BJ (cell line): ENCODE results near the gene ACOXL. TPM values are rescaled to one million over a fixed set of nuclear protein-coding genes. Genes with fewer than 3 reads are reported as not detected.

Experiments
- CTCF ChIA-PET: fragments of 350-600 bp; formaldehyde crosslinking; extraction: SDS; loops from one replicate; lab custom pipeline; 2021; ENCODE audit warnings: antibody characterized with exemption, inconsistent platforms; lab: Yijun Ruan, JAX
- POLR2A ChIA-PET: fragments of 300-600 bp; sonication (Branson Sonifier 250); formaldehyde crosslinking; extraction: SDS; loops from one replicate; lab custom pipeline; 2021; ENCODE audit warnings: antibody characterized with exemption; lab: Charles Lee
- DNase-seq: peaks from one replicate; pipeline ENCODE4 v3.0.0-alpha.2; 2011; ENCODE audit warnings: low read depth
- H3K27me3 ChIP-seq: 2 replicates; pipeline ENCODE4 v1.6.0; 2011; ENCODE audit warnings: low read length; ENCODE audit not compliant: control insufficient read depth, insufficient read depth
- H3K36me3 ChIP-seq: 2 replicates; pipeline ENCODE4 v1.5.1; 2011; ENCODE audit warnings: low read length; ENCODE audit not compliant: control insufficient read depth, insufficient read depth
- H3K4me3 ChIP-seq: 2 replicates; pipeline ENCODE4 v1.5.1; 2011; ENCODE audit warnings: low read depth, mild to moderate bottlenecking, control low read depth, low read length
- polyA plus RNA-seq: library from polyadenylated mRNA; depleted of rRNA; stranded (reverse); fragments of >200 nt; gene quantifications from 2 replicates; pipeline ENCODE4 v1.2.3, GENCODE V29; 2011
- TF ChIP-seq, protein P1 (sequence below): IDR thresholded peaks from 2 replicates; pipeline ENCODE4 v1.5.1; 2011; ENCODE audit warnings: low read depth, mild to moderate bottlenecking, control low read depth, inconsistent platforms, low read length, moderate library complexity; ENCODE audit not compliant: insufficient read depth

The ACOXL gene
- polyA plus RNA-seq, 1 experiment: not detected

GRCh38 chr2:110878150-110878549 lies 145.8 kb downstream of the ACOXL start:
- Histone ChIP-seq H3K4me3 (no peak overlapping the region), H3K27me3 (peaks cover 3% of the 10 kb centered on the region), H3K36me3 (no peaks in the 10 kb centered on the region)
- no peak for DNase-seq
- TF ChIP-seq, protein P1, sequence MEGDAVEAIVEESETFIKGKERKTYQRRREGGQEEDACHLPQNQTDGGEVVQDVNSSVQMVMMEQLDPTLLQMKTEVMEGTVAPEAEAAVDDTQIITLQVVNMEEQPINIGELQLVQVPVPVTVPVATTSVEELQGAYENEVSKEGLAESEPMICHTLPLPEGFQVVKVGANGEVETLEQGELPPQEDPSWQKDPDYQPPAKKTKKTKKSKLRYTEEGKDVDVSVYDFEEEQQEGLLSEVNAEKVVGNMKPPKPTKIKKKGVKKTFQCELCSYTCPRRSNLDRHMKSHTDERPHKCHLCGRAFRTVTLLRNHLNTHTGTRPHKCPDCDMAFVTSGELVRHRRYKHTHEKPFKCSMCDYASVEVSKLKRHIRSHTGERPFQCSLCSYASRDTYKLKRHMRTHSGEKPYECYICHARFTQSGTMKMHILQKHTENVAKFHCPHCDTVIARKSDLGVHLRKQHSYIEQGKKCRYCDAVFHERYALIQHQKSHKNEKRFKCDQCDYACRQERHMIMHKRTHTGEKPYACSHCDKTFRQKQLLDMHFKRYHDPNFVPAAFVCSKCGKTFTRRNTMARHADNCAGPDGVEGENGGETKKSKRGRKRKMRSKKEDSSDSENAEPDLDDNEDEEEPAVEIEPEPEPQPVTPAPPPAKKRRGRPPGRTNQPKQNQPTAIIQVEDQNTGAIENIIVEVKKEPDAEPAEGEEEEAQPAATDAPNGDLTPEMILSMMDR: no peak
- POLR2A ChIA-PET: no interaction called here
- CTCF ChIA-PET: no interaction called here

DNA sequence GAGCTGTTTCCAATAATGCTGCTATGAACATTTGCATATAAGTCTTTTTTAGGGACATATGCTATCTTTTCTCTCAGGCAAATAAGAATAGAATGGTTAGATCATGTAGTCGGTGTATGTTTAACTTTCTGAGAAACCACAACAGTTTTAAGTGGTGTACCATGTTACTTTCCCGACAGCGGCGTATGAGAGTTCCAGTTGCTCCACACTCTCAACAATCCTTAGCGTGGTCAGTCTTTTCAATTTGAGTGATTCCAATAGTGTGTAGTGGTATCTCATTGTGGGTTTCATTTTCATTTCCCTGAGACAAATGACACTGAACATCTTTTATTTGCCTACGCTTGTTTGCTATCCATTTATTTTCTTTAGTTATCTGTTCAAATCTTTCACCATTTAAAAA lies 149.5 kb downstream of the ACOXL start:
- Histone ChIP-seq H3K27me3 (peaks cover 4% of the 10 kb centered on the region), H3K36me3 (no peaks in the 10 kb centered on the region), H3K4me3 (no peak overlapping the region)
- ChIA-PET CTCF (no interaction called here), POLR2A (no interaction called here)
- TF ChIP-seq, protein P1: no peak
- DNase-seq: no peak

DNA sequence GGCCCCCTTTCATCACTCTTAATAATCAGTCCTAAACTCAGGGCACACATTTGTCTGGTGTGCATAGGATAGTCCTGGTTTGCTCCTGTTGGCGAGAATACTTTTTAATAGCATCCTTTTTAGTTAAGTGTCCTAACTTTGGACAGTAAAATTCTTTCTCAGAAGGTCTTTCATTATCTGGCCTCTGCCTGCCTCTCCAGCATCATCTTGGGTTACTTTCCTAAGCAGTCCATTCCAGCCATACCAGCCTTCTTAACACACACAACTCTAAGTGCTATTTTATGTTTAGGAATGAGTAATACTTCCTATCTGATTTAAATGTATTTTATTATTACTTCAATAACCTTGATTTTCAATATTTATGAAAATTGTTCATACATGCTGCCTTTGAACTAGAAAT lies 151.0 kb downstream of the ACOXL start:
- H3K36me3 ChIP-seq: no peaks in the 10 kb centered on the region
- TF ChIP-seq, protein P1: no peak
- ChIA-PET POLR2A (no interaction called here), CTCF (no interaction called here)
- H3K27me3 ChIP-seq: peaks cover 2% of the 10 kb centered on the region; the same call in 1 of the 2 replicates
- no peak overlapping the region for H3K4me3 ChIP-seq
- no peak for DNase-seq

DNA sequence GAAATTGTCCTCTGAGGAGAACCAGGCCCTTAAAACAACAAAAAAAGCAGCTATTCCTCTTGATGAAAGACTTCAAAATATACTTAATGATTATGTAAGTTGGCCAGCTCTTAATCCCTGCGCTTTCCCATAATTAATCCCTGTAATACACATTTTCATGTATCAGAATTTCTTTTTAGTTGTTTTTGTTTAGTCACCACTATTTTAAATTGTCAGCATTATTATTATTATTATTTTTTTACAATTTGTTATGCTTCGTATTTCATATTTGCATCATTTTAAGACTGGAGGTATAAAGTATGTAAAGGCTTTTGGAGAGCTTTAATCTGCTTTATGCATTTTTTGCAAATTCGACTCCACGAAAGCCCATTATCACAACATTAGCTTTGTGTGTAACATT lies 152.9 kb downstream of the ACOXL start:
- ChIA-PET CTCF (no interaction called here), POLR2A (no interaction called here)
- DNase-seq: no peak
- Histone ChIP-seq H3K36me3 (no peaks in the 10 kb centered on the region), H3K4me3 (no peak overlapping the region), H3K27me3 (peaks cover 2% of the 10 kb centered on the region; the same call in 1 of the 2 replicates)
- TF ChIP-seq, protein P1: no peak

GRCh38 chr2:110886826-110887573 lies 154.6 kb downstream of the ACOXL start:
- ChIA-PET POLR2A (no interaction called here), CTCF (no interaction called here)
- Histone ChIP-seq H3K4me3 (no peak overlapping the region), H3K36me3 (no peaks in the 10 kb centered on the region), H3K27me3 (peaks cover 2% of the 10 kb centered on the region; the same call in 1 of the 2 replicates)
- no peak for DNase-seq
- TF ChIP-seq, protein P1: no peak
